Activated CD8-positive, alpha-beta memory T cell treated with anti-CD3 and anti-CD28 coated beads, Interleukin-2, amount 10 ng/mL, durations not matched to agents 7 days and 5 days (primary cell): ENCODE results near the gene POU5F1. TPM values are rescaled to one million over a fixed set of nuclear protein-coding genes. Genes with fewer than 3 reads are reported as not detected.
A peak's percentile ranks its signal among the peaks of the same experiment; 100 is the strongest.
"Not testable (repeated sequence)": the region's sequence is repeated elsewhere in the genome, so short reads cannot be mapped to it uniquely, and the experiment has no call there.

Experiments
- ATAC-seq: fragments of 150-1000 bp; cut with Tn5 transposase; one replicate; pipeline ENCODE4 v1.10.0; 2021; ENCODE audit warnings: moderate library complexity
- CTCF ChIA-PET: fragments of 350-600 bp; sonication (Branson Sonifier 250); formaldehyde crosslinking; loops from one replicate; lab custom pipeline; 2021; ENCODE audit warnings: antibody characterized with exemption; lab: Charles Lee
- DNase-seq: peaks from one replicate; pipeline ENCODE4 v3.0.0-alpha.2; 2020
- H3K27ac Mint-ChIP-seq: one replicate; pipeline ENCODE4 v1.8.0; 2021; ENCODE audit warnings: mild to moderate bottlenecking, mixed read lengths
- H3K27me3 Mint-ChIP-seq: one replicate; pipeline ENCODE4 v1.8.0; 2021; ENCODE audit warnings: mixed read lengths
- H3K36me3 Mint-ChIP-seq: one replicate; pipeline ENCODE4 v1.8.0; 2021; ENCODE audit warnings: mild to moderate bottlenecking, mixed read lengths
- H3K4me1 Mint-ChIP-seq: one replicate; pipeline ENCODE4 v1.8.0; 2021; ENCODE audit warnings: mixed read lengths
- H3K4me3 Mint-ChIP-seq: one replicate; pipeline ENCODE4 v1.8.0; 2021; ENCODE audit warnings: mild to moderate bottlenecking, moderate library complexity, mixed read lengths
- H3K9me3 Mint-ChIP-seq: one replicate; pipeline ENCODE4 v1.8.0; 2022; ENCODE audit warnings: low read depth, mixed read lengths
- total RNA-seq, 2 experiments: library from RNA; stranded (reverse); gene quantifications; one replicate each; pipeline ENCODE4 v1.2.3, GENCODE V29; 2021

POU5F1 gene
- total RNA-seq, 2 experiments from 2014 or later, result not detected

DNA sequence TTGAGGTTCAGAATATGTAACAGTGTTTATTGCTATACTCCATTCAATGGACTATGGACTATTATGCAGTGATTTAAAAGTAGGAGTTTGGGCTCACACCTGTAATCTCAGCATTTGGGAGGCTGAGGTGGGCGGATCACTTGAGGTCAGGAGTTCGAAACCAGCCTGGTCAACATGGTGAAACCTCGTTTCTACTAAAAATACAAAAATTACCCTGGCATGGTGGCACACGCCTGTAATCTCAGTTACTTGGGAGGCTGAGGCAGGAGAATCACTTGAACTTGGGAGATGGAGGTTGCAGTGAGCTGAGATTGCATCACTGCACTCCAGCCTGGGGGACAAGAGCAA, 28.6 kb upstream of the POU5F1 start:
- Mint-ChIP-seq H3K27ac (peak overlapping the region; percentile 99), H3K4me3 (peak overlapping the region; percentile 75), H3K4me1 (peaks cover 64% of the 10 kb centered on the region), H3K36me3 (peaks cover 39% of the 10 kb centered on the region)
- DNase-seq, ATAC-seq, H3K9me3 Mint-ChIP-seq, H3K27me3 Mint-ChIP-seq: not testable (repeated sequence)
- CTCF ChIA-PET, result interaction anchor here (1.7 kb wide), 1 partner anchor 168 kb away, joined by 7 read pairs; no protein-coding TSS in a partner anchor

DNA sequence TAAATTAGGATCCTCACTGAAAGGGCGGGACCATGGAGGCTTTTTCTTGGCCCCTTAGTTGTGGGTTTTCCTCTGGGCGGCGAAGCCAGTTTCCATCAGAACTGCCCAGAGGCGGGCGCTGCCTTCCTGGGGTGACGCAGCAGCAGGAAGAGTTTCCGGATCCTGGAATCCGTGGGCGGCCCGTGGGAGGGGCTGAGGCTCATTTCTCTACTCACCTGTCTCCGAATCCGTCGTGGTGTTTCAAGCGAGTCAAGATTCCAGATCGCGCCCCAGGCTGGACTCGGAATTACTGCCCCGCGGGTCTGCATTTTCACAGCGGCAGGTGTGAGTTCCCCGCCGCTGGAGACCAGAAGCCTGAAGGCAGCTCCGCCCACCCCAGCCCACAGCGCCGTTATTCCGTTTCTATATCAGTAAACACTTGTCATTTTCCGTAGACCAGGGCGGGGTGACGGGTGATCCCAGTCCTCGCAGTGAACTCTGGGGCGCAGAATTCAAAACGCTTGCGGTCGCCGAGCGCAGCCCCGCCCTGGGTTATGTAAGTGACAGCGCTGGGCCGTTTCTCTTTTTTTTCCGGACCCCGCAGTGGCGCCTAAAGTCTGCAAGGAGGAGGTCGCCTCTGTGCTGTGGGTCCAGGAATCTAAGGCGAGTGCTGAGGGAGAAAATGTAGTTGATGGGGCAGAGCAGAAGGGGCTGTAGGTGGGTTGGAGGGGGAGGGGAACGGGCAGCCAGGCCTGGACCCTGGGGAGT, 27.2 kb upstream of the POU5F1 start:
- peaks cover 50% of the 10 kb centered on the region for H3K4me1 Mint-ChIP-seq
- H3K9me3 Mint-ChIP-seq, result peaks cover 2% of the 10 kb centered on the region
- H3K27me3 Mint-ChIP-seq, result no peaks in the 10 kb centered on the region
- ATAC-seq, result peak; percentile 78
- CTCF ChIA-PET, result interaction anchor here (1.3 to 3.4 kb wide), 8 partner anchors 12 to 201 kb away, joined by 3 to 63 read pairs (median 5); partner anchors contain the start of gene HLA-B
- H3K36me3 Mint-ChIP-seq, result peaks cover 39% of the 10 kb centered on the region
- H3K27ac Mint-ChIP-seq, result peak overlapping the region; percentile 99
- H3K4me3 Mint-ChIP-seq, result peak overlapping the region; percentile 75
- peak; percentile 98 for DNase-seq

DNA sequence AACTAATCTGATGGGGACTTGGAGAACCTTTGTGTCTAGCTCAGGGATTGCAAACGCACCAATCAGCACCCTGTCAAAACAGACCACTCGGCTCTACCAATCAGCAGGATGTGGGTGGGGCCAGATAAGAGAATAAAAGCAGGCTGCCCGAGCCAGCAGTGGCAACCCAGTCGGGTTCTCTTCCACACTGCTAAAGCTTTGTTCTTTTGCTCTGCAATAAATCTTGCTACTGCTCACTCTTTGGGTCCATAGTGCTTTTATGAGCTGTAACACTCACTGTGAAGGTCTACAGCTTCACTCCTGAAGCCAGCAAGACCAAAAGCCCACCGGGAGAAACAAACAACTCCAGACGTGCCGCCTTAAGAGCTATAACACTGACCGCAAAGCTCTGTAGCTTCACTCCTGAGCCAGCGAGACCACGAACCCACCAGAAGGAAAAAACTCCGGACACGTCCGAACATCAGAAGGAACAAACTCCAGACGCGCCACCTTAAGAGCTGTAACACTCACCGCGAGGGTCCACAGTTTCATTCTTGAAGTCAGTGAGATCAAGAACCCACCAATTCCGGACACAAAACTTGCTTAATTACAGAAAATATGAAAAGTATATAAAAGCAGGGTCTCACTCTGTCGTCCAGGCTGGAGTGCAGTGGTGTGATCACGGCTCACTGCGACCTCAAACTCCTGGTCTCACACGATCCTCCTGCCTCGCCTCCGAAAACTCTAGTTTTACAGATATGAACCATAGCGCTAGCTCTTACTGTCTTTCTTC, 26.0 kb upstream of the POU5F1 start:
- H3K9me3 Mint-ChIP-seq, DNase-seq, H3K27me3 Mint-ChIP-seq, ATAC-seq: not testable (repeated sequence)
- CTCF ChIA-PET, result interaction anchor here (1.3 to 3.6 kb wide), 11 partner anchors 10 to 202 kb away, joined by 3 to 63 read pairs (median 6); partner anchors contain the start of genes HLA-B and TCF19
- peak overlapping the region; percentile 99 for H3K27ac Mint-ChIP-seq
- peaks cover 37% of the 10 kb centered on the region for H3K4me1 Mint-ChIP-seq
- peak overlapping the region; percentile 75 for H3K4me3 Mint-ChIP-seq
- peaks cover 30% of the 10 kb centered on the region for H3K36me3 Mint-ChIP-seq

DNA sequence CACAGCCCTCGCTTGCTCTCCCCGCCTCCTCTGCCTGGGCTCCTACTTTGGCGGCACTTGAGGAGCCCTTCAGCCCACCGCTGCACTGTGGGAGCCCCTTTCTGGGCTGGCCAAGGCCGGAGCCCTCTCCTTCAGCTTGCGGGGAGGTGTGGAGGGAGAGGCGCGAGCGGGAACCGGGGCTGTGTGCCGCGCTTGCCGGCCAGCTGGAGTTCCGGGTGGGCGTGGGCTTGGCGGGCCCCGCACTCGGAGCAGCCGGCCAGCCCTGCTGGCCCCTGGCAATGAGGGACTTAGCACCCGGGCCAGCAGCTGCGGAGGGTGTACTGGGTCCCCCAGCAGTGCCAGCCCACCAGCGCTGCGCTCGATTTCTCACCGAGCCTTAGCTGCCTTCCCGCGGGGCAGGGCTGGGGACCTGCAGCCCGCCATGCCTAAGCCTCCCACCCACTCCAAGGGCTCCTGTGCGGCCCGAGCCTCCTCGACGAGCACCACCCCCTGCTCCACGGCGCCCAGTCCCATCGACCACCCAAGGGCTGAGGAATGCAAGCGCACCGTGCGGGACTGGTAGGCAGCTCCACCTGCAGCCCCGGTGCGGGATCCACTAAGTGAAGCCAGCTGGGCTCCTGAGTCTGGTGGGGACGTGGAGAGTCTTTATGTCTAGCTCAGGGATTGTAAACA, 25.0 kb upstream of the POU5F1 start:
- not testable (repeated sequence) for H3K4me3 Mint-ChIP-seq, DNase-seq, ATAC-seq, H3K27ac Mint-ChIP-seq, H3K27me3 Mint-ChIP-seq, H3K9me3 Mint-ChIP-seq
- CTCF ChIA-PET, result interaction anchor here (1.4 to 5.2 kb wide), 9 partner anchors 8 to 172 kb away, joined by 4 to 63 read pairs (median 8); partner anchors contain the start of gene TCF19
- Mint-ChIP-seq H3K36me3 (peaks cover 22% of the 10 kb centered on the region), H3K4me1 (peaks cover 32% of the 10 kb centered on the region)

DNA sequence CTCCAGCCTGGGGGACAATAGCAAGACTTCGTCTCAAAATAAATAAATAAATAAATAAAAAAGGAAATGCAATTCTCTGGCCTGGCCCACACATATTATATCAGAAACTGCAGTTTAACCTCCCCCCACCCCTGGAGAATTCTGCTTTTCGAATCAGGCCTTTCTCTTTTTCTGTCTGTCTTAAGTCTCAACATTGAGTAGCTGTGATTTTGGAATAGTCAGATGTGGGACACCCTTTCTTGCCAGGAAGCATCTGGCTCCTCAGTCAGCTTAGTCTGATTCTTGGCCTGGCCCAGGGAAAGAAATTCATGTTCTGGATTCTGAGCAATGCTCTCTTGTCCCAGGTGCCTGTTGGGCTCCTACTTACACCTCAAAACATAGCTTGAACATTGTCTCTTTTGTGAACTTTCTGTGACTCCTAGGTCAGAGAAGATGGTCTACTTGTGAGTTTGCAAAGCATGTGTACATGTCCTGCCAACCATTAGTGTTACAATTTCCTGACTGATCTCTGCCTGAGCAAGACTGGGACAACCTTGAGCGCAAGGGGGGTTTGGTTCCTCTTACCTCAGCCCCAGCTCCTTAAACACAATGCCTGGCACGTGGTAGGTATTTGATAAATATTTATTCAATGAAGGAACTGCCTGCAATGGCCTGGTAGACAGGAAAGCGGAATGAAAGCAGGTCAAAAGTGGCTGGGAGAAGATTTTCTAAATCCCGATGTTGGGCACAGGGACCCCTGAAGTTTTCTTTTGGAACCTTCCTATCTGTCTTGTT, 23.8 kb upstream of the POU5F1 start:
- DNase-seq, result no peak
- H3K27ac Mint-ChIP-seq, result no peak overlapping the region
- no peaks in the 10 kb centered on the region for H3K27me3 Mint-ChIP-seq
- H3K9me3 Mint-ChIP-seq, result no peaks in the 10 kb centered on the region
- ATAC-seq, result no peak
- H3K4me1 Mint-ChIP-seq, result peaks cover 20% of the 10 kb centered on the region
- no peak overlapping the region for H3K4me3 Mint-ChIP-seq
- CTCF ChIA-PET, result interaction anchor here (1.2 to 5.2 kb wide), 7 partner anchors 9 to 172 kb away, joined by 3 to 80 read pairs (median 12); partner anchors contain the start of genes PSORS1C2 and TCF19
- peaks cover 11% of the 10 kb centered on the region for H3K36me3 Mint-ChIP-seq

DNA sequence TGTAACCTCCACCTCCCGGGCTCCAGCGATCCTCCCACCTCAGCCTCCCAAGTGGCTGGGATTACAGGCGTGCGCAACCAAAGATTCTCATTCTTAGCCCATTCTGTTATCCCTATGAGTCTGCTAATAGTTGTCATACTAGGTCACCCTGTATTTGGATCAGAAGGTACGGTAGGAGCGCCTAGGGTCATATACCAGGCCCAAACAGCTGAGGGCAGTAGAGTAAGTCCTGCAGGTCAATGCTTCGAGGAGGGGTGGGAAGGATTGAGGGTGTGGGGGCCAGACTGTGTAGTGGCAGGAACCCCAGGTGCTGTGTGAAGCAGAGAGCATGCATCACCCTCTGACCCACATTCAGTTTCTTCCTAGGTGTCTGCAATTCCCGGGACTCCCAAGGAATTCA, 22.7 kb upstream of the POU5F1 start:
- CTCF ChIA-PET, result interaction anchor here (0.7 to 5.2 kb wide), 11 partner anchors 10 to 256 kb away, joined by 3 to 80 read pairs (median 8); partner anchors contain the start of genes CCHCR1, PSORS1C2 and TCF19
- no peak overlapping the region for H3K27ac Mint-ChIP-seq
- no peaks in the 10 kb centered on the region for H3K9me3 Mint-ChIP-seq
- no peak for DNase-seq
- H3K27me3 Mint-ChIP-seq, result no peaks in the 10 kb centered on the region
- peaks cover 5% of the 10 kb centered on the region for H3K36me3 Mint-ChIP-seq
- peaks cover 14% of the 10 kb centered on the region for H3K4me1 Mint-ChIP-seq
- no peak overlapping the region for H3K4me3 Mint-ChIP-seq
- no peak for ATAC-seq

DNA sequence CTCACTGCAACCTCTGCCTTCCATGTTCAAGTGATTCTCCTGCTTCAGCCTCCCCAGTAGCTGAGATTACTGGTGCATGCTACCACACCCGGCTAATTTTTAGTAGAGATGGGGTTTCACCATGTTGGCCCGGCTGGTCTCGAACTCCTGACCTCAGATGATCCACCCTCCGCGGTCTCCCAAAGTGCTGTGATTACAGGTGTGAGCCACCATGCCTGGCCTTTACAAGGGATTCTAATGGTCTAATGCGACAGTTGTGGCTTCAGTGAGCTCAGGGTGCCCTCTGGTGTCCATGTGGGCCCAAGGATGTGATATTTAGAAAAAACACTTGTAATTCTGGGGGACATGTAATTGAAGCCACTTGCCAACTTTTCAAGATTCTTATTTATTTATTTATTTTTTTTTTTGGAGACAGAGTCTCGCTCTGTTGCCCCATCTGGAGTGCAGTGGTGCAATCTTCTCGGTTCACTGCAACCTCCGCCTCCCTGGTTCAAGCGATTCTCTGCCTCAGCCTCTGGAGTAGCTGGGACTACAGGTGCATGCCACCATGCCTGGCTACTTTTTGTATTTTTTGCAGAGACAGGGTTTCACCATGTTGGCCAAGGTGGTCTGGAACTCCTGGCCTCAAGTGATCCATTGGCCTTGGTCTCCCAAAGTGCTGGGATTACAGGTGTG, 22.1 kb upstream of the POU5F1 start:
- ATAC-seq, H3K27me3 Mint-ChIP-seq: not testable (repeated sequence)

DNA sequence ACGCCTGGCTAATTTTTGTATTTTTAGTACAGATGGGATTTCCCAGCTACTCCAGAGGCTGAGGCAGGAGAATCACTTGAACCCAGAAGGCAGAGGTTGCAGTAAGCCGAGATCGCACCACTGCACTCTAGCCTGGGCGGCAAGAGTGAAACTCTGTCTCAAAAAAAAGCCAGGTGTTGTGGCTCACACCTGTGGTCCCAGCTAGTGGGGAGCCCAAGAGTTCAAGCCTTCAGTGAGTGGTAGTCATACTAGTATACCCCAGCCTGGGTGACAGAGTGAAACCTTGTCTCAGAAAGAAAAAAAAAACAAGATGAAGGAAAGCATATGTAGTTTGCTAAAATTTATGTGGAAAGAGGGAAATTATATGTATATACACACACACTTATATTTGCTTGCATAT, 20.0 kb upstream of the POU5F1 start:
- no peak overlapping the region for H3K27ac Mint-ChIP-seq
- peaks cover 2% of the 10 kb centered on the region for H3K36me3 Mint-ChIP-seq
- DNase-seq (no peak), ATAC-seq (no peak)
- CTCF ChIA-PET, result interaction anchor here (0.7 to 5.2 kb wide), 3 partner anchors 53 to 1743 kb away, joined by 4 to 80 read pairs (median 43); partner anchors contain the start of gene PSORS1C2
- peaks cover 20% of the 10 kb centered on the region for H3K4me1 Mint-ChIP-seq
- no peaks in the 10 kb centered on the region for H3K9me3 Mint-ChIP-seq
- no peaks in the 10 kb centered on the region for H3K27me3 Mint-ChIP-seq
- no peak overlapping the region for H3K4me3 Mint-ChIP-seq

More for the DNA sequence above, 22.1 kb upstream of the POU5F1 start:
- DNase-seq, result peak; percentile 80
- not testable (repeated sequence) for H3K36me3 Mint-ChIP-seq, H3K4me3 Mint-ChIP-seq, H3K27ac Mint-ChIP-seq, H3K9me3 Mint-ChIP-seq
- CTCF ChIA-PET, result interaction anchor here (0.6 to 5.2 kb wide), 23 partner anchors 8 to 257 kb away, joined by 3 to 80 read pairs (median 4); partner anchors contain the start of genes CCHCR1, PSORS1C2 and TCF19
- H3K4me1 Mint-ChIP-seq, result peaks cover 17% of the 10 kb centered on the region

DNA sequence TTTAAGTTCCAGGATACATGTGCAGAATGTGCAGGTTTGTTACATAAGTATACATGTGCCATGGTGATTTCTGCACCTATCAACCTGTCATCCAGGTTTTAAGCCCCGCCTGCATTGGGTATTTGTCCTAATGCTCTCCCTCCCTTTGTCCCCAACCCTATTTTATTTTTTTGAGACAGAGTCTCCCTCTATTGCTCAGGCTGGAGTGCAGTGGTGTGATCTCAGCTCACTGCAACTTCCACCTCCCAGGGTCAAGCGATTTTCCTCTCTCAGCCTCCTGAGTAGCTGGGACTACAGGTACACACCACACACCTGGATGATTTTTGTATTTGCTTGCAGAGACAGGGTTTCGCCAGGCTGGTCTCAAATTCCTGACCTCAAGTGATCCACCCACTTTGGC, 18.7 kb upstream of the POU5F1 start:
- H3K4me1 Mint-ChIP-seq, result peaks cover 20% of the 10 kb centered on the region

DNA sequence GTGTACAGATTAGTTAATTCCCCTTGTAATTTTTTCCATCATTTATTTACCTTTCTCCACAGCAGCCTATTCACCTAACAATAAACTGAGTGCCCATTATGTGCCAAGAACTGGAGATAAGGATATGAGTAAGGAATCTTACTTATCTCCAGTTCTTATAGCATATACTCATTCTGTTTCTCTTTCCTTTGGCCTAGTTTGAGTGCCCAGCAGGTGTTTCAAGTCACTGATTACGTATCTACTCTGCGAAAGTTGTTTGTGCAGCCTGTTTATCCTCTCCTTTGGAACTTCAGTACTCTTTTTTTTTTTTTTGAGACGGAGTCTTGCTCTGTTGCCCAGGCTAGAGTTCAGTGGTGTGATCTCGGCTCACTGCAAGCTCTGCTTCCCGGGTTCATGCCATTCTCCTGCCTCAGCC, 17.3 kb upstream of the POU5F1 start:
- CTCF ChIA-PET, result no interaction called here
- Mint-ChIP-seq H3K4me1 (peaks cover 20% of the 10 kb centered on the region), H3K4me3 (no peak overlapping the region), H3K36me3 (no peaks in the 10 kb centered on the region), H3K27ac (no peak overlapping the region), H3K27me3 (no peaks in the 10 kb centered on the region), H3K9me3 (no peaks in the 10 kb centered on the region)
- DNase-seq (no peak), ATAC-seq (no peak)

More for the DNA sequence above, 18.7 kb upstream of the POU5F1 start:
- H3K36me3 Mint-ChIP-seq, H3K9me3 Mint-ChIP-seq, H3K27ac Mint-ChIP-seq, CTCF ChIA-PET, DNase-seq, H3K4me3 Mint-ChIP-seq, H3K27me3 Mint-ChIP-seq, ATAC-seq: not testable (repeated sequence)

DNA sequence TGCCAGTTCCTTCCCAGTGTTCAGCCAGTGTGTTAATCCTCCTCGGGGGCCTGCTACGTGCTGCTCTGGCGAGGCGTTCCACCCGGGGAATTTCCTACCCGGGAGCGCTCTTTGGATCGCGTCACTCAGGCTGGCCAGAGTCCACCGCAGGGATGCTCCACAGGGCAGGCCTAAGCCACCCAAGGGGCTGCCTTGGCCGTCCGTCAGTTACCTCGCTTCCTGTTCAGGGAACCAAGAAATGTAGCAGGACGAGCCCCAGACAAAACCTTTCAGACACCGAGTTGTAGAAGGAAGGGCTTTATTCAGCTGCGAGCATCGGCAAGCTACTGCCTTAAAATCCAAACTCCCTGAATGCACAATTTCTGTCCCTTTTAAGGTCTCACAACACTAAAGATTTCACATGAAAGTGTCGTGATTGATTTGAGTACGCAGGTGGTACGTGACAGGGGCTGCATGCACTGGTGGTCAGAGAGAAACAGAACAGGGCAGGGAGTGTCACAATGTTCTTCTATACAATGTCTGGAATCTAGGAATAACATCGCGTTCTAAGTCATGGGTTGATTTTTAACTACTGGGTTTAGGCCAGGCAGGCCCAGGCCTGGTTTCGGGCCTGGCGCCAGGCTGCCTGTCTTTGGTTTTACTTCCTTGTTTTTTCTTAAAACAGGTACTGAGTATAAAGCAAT, 15.7 kb upstream of the POU5F1 start:
- H3K9me3 Mint-ChIP-seq, result no peaks in the 10 kb centered on the region
- DNase-seq (no peak), ATAC-seq (no peak)
- peaks cover 20% of the 10 kb centered on the region for H3K4me1 Mint-ChIP-seq
- H3K27ac Mint-ChIP-seq, result peak overlapping the region; percentile 22
- H3K4me3 Mint-ChIP-seq, result no peak overlapping the region
- CTCF ChIA-PET, result interaction anchor here (0.7 to 1.0 kb wide), 2 partner anchors 57 to 179 kb away, joined by 3 read pairs; no protein-coding TSS in a partner anchor
- no peaks in the 10 kb centered on the region for H3K27me3 Mint-ChIP-seq
- no peaks in the 10 kb centered on the region for H3K36me3 Mint-ChIP-seq
